GM19463 (cell line): ENCODE data around the gene ZCRB1.
"Not testable (repeated sequence)": the region's sequence is repeated elsewhere in the genome, so short reads cannot be mapped to it uniquely, and the experiment has no call there.

Experiments used
- ATAC-seq: cut with Tn5 transposase; IDR thresholded peaks from one replicate; pipeline ENCODE4 v1.9.1; 2021; ENCODE audit warnings: mild to moderate bottlenecking, moderate library complexity; ENCODE audit not compliant: unreplicated experiment

ZCRB1 gene

DNA sequence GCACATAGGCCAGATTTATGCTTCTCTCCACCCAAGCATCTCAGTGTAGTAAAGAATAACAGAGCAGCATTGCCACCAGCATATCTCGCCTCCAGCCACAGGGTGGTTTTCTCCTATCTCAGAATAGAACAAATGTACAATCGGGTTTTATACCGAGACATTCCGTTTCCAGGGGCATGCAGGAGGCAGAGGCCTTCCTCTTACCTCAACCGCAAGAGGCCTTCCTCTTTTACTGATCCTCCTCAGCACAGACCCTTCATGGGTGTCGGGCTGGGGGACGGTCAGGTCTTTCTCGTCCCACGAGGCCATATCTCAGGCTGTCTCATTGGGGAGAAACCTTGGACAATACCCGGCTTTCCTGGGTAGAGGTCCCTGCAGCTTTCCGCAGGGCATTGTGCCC is 4.2 kb upstream of the ZCRB1 start:
- ATAC-seq: not testable (repeated sequence)

DNA sequence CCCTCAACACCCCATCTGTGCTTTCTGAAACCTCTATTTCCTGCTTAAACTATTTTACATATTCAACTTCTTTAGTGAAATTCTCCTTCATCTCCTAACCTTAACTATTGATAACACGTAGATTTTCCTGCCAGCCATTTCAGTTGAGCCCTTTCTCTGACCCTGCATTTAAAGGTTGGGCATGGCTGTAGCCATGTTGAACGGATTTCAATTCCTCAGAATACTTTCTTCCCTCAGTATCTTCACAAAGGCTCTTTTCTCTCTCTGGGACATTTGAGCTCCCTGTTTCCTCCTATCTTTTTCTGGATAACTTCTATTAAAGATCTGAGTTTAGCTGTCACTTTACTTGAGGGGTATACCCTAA is 1.3 kb upstream of the ZCRB1 start:
- no peak for ATAC-seq

DNA sequence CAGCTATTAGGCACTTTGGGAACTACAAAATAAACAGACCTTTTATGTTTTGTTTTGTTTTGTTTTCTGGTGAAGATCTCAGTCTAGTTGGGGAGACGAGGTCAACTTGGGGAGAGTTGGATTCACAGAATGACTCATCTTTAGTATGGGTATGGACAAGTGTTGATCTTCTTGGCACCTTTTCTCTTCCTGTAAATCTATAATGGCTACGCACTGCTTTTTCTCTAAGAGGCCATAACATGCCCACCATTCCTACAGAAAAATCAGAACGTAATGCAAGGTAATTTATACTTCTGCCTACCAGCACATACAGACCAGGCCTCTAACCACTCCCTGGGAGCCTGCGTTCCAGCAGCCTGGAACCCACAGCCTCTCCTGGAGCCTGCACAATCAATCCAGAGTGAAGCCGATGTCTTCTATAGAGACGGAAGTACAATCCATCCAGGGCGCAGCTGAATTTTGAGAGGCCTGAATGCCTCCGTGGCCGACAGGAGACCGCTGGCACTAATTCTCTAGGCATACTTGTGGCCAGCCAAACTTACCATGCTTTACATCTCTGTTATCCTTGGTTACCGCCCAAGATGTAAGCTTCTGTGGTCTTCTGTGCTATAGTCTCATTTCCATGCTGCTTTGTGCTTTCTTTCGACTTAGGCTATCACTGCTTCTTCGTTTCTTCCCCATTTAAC is 790 bp upstream of the ZCRB1 start:
- ATAC-seq: peak; percentile 15

DNA sequence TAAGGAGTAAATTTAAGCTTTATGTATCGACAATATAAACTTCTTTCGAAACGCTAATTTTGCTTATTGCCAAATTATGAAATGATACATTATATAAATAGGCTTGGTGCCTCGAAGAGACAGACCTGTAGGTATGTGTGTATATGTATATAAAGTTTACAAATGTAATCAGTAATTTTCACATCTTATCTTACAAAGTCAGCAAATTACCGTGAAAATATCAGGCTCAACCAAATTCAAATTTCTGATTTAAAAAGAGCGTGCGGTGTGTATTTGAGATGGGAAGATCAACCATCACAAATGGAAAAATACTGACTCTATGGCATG is 605 bp downstream of the ZCRB1 start:
- ATAC-seq: no peak

DNA sequence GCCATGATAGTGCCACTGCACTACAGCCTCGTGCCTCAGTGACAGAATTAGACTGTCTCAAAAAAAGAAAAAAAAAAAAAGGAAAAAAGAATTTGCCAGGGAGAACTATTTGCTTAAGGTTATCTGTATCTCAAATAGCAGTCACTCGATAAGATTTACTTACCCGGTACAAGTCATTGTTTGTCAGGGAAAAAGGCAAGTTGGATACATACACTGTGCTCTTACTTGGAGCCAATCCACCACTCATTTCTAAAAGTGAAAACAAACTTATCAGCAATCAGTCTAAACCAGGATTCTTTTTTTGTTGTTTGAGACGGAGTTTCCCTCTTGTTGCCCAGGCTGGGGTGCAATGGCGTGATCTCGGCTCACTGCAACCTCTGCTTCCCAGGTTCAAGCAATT is 2.0 kb downstream of the ZCRB1 start:
- no peak for ATAC-seq

DNA sequence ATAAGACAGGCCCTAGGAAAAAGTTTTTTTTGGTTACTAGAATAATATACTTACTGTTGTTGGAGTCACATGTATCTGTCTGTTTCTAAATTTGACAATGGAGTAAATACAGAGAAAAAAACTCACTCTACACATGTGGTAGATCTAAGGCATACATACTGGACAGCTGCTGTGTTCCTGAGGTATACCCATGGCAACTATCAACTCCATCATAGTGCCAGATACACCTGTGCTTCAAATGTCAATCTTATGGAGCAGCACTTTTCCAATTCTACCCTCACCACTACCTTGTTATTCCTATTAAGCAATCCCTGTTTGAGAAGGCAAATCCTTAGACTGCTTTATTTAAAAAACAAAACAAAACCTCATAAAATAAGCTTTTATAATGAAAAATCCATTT is 3.3 kb downstream of the ZCRB1 start:
- ATAC-seq: no peak

DNA sequence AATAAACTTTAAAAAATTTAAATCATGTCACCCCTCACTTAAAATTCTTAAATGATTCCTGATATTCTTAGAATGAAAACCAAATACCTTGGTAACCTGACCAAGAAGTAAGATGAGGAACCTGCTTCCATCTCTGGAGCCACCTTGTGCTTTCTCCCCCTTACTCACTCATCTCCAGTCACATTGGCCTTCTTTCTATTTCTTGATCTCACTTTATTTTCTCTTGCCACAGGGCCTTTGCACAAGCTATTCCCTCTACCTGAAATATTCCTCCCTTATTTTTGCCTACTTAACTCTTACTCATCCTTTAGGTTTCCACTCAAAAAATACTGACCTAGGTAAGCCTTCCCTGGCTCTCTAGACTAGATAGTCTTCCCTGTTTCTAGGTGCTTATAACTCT is 5.1 kb downstream of the ZCRB1 start:
- ATAC-seq: no peak

DNA sequence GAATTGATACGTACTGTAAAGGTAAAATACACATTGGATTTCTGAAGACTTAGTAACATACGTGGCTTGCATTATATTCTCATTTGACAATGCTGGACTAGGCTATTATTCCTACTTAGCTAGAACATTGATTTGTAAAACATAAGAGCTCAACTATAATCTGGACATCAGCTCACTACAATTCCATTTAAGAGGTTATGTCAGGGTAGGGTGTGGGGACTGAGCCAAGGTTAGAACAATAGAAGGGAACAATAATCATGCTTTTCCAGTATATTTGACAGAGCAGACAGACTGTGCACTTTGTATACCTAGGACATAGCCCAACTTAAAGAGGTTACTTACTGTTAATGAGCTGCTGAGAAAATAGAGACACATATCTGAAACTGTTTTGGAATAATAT is 10.8 kb downstream of the ZCRB1 start:
- ATAC-seq: no peak

DNA sequence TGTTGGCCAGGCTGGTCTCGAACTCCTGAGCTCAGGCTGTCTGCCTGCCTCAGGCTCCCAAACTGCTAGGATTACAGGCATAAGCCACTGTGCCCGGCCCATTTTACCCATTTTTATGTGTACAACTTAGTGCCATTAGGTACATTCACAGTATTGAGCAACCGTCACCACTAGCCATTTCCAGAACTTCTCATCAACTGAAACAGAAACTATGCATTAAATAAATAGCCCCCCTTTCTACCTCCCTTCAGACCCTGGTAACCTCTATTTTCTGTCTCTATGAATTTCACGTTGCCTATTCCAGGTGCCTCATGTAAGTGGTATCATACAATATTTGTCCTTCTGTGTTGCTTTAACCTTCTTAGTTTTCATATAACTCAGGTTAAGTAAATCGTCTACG is 15.9 kb downstream of the ZCRB1 start:
- no peak for ATAC-seq

DNA sequence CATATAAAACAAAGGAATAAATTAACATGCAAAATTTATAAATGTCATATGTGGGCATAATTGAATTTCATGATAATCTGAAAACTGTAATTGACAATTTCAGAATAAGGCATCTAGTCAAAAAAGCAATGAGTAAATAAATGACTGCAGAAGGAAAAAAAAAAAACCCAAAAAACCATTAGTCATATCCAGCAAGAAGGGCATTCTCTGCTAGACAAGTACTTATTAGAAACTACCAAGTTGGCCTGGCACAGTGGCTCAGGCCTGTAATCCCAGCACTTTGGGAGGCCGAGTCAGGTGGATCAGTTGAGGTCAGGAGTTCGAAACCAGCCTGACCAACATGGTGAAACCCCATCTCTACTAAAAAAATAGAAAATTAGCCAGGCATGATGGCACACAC is 17.5 kb downstream of the ZCRB1 start:
- ATAC-seq: no peak

DNA sequence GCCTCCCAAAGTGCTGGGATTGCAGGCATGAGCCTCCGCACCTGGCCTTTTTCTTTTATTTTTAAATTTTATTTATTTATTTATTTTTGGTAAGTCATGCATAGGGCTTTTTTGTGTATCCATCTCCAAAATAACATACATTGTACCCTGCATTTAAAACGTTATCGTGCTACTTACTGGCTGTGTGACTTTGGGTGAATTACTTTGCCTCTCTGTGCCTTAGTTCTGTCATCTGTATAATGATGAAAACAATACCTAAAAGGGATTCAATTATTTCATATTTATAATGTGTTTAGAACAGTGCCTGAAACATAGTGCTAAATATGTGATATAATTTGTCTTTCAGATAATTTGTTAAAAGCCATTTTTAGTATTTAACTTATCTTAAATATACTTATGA is 19.6 kb downstream of the ZCRB1 start:
- ATAC-seq: no peak

DNA sequence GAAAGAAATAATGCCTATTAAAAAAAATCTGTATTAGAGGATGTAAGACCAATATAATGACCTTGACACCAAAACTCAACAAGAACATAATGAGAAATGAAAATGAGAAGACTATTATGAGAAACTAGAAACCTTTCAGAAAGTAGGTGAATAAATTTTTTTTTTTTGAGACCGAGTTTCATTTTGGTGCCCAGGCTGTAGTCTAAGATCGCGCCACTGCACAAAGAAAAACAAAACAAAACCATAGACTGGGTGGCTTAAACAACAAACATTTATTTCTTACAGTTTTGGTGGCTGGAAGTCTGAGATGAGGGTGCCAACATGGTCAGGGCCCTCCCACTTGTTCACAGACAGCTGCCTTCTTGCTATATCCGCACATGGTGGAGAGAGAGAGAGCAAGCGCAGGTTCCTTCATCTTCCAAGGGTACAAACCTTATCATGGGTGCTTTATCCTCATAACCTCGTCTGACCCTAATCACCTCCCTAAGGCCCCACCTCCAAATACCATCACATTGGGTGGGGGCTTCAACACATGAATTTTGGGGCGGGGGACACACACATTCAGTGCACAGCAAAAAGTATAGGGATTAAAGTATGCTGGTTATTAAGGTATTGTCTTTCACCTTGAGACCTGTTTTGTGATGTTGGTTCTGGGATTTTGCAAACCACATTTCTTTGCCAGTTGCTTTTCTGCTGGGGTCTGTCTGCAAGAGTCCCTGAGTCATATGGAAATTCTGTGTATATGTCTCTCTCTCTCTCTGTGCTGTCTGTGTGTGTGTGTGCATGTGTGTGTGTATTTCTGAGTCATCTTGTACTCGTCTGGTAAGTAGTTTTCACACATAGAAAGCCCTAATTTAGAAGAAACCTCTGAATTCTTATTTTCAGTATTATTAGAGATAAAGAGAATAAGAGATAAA is 26.2 kb downstream of the ZCRB1 start:
- peak; percentile 72 for ATAC-seq

DNA sequence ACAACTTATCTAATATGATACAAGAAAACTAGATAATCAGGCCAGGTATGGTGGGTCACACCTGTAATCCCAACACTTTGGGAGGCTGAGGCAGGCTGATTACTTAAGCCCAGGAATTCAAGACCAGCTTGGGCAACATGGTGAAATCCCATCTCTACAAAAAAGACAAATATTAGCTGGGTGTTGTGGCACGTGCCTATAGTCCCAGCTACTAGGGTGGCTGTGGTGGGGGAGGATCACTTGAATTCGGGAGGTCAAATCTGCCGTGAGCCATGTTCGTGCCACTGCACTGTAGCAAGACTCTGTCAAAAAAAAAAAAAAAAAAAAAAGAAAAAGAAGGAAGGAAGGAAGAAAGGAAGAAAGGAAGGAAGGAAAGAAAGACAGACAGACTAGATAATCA is 27.0 kb downstream of the ZCRB1 start:
- no peak for ATAC-seq

DNA sequence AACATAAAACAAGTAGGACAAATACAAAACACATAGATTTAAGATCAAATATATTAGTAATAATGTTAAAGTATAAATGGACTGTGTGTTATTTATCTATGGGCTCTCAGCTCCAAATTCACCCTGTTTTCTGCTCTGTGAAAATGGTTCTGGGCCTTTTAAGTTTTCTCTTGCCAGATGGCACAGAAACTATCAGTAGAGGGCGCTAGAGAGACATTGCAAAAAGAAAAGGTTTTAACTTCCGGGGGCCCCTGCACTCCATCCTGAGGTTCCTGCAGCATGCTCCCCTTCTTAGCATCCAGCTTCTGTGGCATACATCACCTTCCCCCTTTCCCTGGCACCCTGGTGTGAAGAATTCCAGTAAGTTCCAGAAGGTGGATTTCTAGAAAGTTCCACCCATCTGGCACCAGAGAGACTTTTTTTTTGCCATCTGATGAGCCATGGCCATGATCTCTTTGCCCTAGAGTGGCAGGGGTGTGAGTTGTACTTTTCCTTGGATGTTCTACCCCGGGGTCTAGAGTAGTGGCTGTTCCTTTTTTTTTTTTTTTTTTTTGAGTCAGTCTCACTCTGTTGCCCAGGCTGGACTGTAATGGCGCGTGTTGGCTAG is 29.3 kb downstream of the ZCRB1 start:
- ATAC-seq: no peak

DNA sequence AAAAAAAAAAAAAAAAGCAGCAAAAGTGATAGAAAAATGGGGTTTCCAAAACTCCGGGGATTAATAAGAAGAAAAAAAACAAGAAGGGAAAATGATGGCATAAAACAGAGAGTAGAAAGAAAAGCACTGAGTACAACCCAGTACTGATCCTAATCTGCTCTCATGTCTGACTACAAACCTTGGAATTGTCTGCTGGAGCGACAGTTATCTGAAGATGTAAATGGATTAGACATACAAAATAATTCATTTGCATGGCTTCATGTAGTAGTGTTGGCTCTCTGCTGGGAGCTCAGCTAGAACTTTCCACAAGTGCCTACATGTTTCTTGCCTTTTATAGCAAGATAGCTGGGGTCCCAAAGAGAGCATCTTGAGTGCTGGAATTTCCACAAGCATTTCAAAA is 34.2 kb downstream of the ZCRB1 start:
- no peak for ATAC-seq

DNA sequence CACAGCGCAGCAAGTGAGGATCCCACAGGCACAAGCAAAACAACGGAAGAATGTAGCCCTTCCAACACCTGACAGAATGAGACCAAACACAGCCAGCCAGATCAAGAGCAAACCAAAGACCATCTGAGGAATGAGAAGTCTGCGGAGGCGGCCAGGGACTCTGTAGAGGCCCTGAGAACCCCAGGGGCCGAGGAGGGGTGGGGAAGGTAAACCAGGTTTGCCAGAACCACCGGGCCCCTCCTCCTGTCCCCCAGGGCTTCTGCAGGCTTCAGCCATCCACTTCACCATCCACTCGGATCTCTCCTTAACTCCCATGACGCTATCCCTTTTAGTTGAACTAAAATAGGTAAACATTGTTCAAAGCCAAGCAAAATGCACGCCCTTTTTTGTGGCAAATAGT is 37.4 kb downstream of the ZCRB1 start:
- ATAC-seq: no peak

DNA sequence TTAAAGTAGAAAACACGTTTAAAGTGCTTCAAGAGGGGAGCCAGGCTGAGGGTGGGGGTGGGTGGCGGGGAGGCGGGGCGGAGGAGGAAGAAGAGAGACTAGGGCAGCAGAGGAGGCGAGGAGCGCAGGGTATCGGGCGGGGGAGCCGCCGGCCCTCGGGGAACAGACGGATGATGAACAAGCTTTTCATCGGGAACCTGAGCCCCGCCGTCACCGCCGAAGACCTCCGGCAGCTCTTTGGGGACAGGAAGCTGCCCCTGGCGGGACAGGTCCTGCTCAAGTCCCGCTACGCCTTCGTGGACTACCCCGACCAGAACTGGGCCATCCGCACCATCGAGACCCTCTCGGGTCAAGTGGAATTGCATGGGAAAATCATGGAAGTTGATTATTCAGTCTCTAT is 39.2 kb downstream of the ZCRB1 start:
- ATAC-seq: no peak

DNA sequence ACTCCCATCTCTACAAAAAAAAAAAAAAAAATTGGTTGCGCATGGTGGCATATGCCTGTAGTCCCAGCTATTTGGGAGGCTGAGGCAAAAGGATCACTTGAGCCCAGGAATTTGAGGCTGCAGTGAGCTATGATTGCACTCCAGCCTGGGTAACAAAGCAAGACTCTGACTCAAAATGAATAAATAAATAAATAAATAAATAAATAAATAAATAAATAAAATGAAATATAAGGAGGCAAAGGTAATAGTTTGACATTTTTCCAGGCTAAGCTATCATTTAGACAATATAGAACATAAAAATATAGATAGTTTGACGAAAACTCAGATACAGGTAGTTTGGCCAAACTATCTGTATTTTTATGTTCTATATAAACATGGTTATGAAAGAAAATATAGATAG is 40.5 kb downstream of the ZCRB1 start:
- ATAC-seq: no peak

DNA sequence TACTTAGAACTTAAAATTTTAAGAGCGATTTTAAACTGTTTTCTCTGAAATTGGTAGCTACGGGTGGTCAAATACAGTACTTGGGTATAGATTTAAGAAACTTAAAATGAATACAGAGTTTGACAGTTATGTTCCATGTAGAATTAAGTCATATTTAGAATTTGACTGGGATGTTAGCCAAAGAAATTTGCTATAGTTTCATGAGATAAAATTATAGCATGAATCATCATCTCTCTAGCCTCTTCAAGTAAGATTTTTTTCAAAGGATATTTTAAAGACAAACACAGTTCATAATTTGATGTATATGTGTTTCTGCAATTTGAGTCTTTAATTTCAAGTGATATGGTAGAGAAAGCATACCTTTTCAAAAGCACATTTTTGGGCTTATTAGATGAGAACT is 41.0 kb downstream of the ZCRB1 start:
- no peak for ATAC-seq

DNA sequence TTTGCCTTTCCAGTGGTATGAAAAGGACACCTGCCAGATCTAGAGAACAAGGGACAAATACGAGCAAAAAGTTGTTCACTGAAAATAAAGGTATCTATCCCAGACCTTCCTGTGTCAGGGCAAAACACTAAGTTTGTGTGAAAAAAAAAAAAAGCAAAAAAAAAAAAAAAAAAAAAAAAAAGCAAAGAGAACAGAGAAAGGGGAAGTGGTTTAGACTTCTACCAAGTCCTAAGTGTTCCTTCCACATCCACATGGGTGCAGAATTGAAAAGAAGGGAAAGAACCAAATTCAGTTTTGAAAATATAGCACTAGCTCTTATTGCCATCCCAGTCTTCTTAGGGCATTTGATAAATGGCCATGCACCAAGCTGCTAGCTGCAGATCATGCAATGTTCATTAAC is 41.7 kb downstream of the ZCRB1 start:
- no peak for ATAC-seq

DNA sequence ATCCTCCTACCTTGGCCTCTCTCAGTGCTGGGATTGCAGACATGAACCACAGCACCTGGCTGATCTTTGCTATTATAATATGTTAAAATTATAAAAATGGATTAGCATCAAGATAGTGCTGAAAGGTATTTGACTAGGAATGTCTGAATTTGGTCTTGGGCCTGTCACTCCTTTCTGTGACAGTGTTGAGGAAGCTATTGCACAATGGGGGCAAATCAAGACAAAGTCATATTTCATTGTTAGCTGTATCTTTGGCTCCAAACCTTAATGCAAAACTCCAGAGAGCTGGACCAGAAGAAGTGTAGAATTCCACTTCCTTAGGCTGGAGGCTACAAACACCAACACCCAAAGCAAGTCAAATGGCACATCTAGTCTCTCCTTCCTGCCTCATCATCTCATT is 42.2 kb downstream of the ZCRB1 start:
- ATAC-seq: no peak

DNA sequence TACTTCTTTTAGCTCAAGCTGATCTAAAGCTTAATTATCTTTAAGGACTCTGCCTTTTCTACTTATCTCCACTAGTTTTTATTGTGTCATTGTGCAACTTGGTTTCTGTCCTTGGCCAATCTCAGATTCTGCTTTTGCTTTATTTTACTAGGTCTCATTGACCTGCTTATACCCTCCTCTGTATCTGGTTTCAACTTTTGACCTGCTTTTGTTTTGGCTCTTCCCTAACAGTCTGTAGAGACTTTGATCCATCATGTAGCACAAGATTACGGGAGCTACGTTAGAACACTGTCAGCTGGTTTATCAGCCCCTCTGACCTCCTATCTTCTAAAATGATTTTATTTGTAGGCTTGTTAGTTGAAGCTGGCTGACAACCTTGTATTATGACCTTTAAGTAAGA is 43.6 kb downstream of the ZCRB1 start:
- ATAC-seq: no peak
